B cell (primary cell): ENCODE results near the gene OR10G7. TPM values are rescaled to one million over a fixed set of nuclear protein-coding genes. Genes with fewer than 3 reads are reported as not detected.

Source experiments
- ATAC-seq: fragments of 200-7000 bp; cut with Tn5 transposase; one replicate; pipeline ENCODE4 v1.10.0; 2021; ENCODE audit warnings: low read depth, mild to moderate bottlenecking, moderate number of reproducible peaks, moderate library complexity
- CTCF ChIA-PET: fragments of 350-600 bp; sonication (Branson Sonifier 250); formaldehyde crosslinking; loops from one replicate; lab custom pipeline; 2021; ENCODE audit warnings: antibody characterized with exemption, inconsistent platforms; lab: Charles Lee
- POLR2A ChIA-PET: fragments of 350-600 bp; sonication (Branson Sonifier 250); formaldehyde crosslinking; loops from one replicate; lab custom pipeline; 2021; ENCODE audit warnings: antibody characterized with exemption; lab: Charles Lee
- DNase-seq: peaks from one replicate; pipeline ENCODE4 v3.0.0; 2013
- H2AFZ ChIP-seq: 2 replicates; pipeline ENCODE4 v1.6.1; 2012; ENCODE audit warnings: mild to moderate bottlenecking, low read depth, low read length; ENCODE audit not compliant: insufficient read depth, poor library complexity, severe bottlenecking
- H3K27ac ChIP-seq, 2 donors: 1 replicate in 1 of 2; 2 replicates in 1 of 2; pipeline ENCODE4 v1.5.1; 2012 to 2013; ENCODE audit warnings: low read length in 2 of 2, mild to moderate bottlenecking in 2 of 2, moderate library complexity in 1 of 2
- H3K27me3 ChIP-seq, 4 experiments: fragments of 200-600 bp in 1 of 4; sonication (generic) in 1 of 4; replicated peaks in 1 of 4; 1 replicate in 2 of 4; 2 replicates in 2 of 4; pipeline versions ENCODE4 v1.6.1 to v1.7.0; 2013 to 2016; ENCODE audit warnings: low read length in 3 of 4, mild to moderate bottlenecking in 2 of 4, mixed read lengths in 1 of 4, moderate library complexity in 1 of 4; ENCODE audit not compliant: insufficient read depth in 4 of 4, control insufficient read depth in 3 of 4; ENCODE audit errors: control extremely low read depth in 1 of 4
- H3K36me3 ChIP-seq, 2 experiments: replicated peaks in 1 of 2; 1 replicate in 1 of 2; 2 replicates in 1 of 2; pipeline versions ENCODE4 v1.6.1 to v1.7.1; 2013; ENCODE audit warnings: low read length in 1 of 2; ENCODE audit not compliant: insufficient read depth in 2 of 2, control insufficient read depth in 1 of 2; ENCODE audit errors: control extremely low read depth in 1 of 2, extremely low read depth in 1 of 2
- H3K4me1 ChIP-seq, 2 donors: fragments of 200-600 bp in 1 of 2; sonication (generic) in 1 of 2; 1 replicate in 1 of 2; 2 replicates in 1 of 2; pipeline versions ENCODE4 v1.5.1 to v1.6.1; 2013 to 2017; ENCODE audit warnings: low read length in 2 of 2; ENCODE audit not compliant: control insufficient read depth in 2 of 2, insufficient read depth in 2 of 2
- H3K4me2 ChIP-seq: replicated peaks from 2 replicates; pipeline ENCODE3; 2012; ENCODE audit warnings: mild to moderate bottlenecking, low read depth, low read length; ENCODE audit not compliant: poor library complexity, severe bottlenecking
- H3K4me3 ChIP-seq, 5 experiments: fragments of 200-600 bp in 1 of 5; sonication (generic) in 1 of 5; 1 replicate in 3 of 5; 2 replicates in 2 of 5; pipeline versions ENCODE4 v1.5.1 to v1.7.0; 2011 to 2016; ENCODE audit warnings: low read length in 4 of 5, mild to moderate bottlenecking in 4 of 5, low read depth in 2 of 5, control low read depth in 1 of 5, moderate library complexity in 1 of 5; ENCODE audit not compliant: insufficient read depth in 1 of 5; ENCODE audit errors: control extremely low read depth in 1 of 5, extremely low read depth in 1 of 5
- H3K79me2 ChIP-seq: fragments of 200-600 bp; sonication (generic); one replicate; pipeline ENCODE4 v1.6.0; 2016; ENCODE audit warnings: low read length; ENCODE audit not compliant: control insufficient read depth, insufficient read depth
- H3K9ac ChIP-seq: fragments of 200-600 bp; sonication (generic); 2 replicates; pipeline ENCODE4 v1.6.1; 2017; ENCODE audit warnings: mild to moderate bottlenecking, low read length, moderate library complexity
- H3K9me3 ChIP-seq, 3 donors: one replicate each; pipeline versions ENCODE4 v1.6.1 to v1.7.1; 2013; ENCODE audit warnings: low read length in 2 of 3; ENCODE audit not compliant: control insufficient read depth in 2 of 3, insufficient read depth in 1 of 3; ENCODE audit errors: control extremely low read depth in 1 of 3
- H4K20me1 ChIP-seq: 2 replicates; pipeline ENCODE4 v1.6.0; 2012; ENCODE audit warnings: mild to moderate bottlenecking, low read length; ENCODE audit not compliant: insufficient read depth, control insufficient read depth, poor library complexity, severe bottlenecking
- H3K27ac Mint-ChIP-seq: one replicate; pipeline ENCODE4 v1.8.0; 2021; ENCODE audit warnings: mixed read lengths
- H3K27me3 Mint-ChIP-seq: one replicate; pipeline ENCODE4 v1.8.0; 2021; ENCODE audit warnings: mixed read lengths
- H3K4me1 Mint-ChIP-seq: one replicate; pipeline ENCODE4 v1.8.0; 2021; ENCODE audit warnings: mixed read lengths
- H3K4me3 Mint-ChIP-seq: one replicate; pipeline ENCODE4 v1.8.0; 2021; ENCODE audit warnings: mixed read lengths
- H3K9me3 Mint-ChIP-seq: one replicate; pipeline ENCODE4 v1.8.0; 2022; ENCODE audit warnings: mixed read lengths; ENCODE audit not compliant: insufficient read depth
- EZH2 ChIP-seq: IDR thresholded peaks from 2 replicates; pipeline ENCODE4 v1.6.1; 2012; ENCODE audit warnings: borderline replicate concordance, low read depth, mild to moderate bottlenecking, moderate library complexity, low read length; ENCODE audit not compliant: insufficient read depth, poor library complexity, severe bottlenecking
- WGBS: methylation state at CpG from one replicate; pipeline ENCODE4 v1.1.5; 2013; ENCODE audit warnings: missing lambda C conversion rate; ENCODE audit not compliant: insufficient coverage; 5-methylcytosine and 5-hydroxymethylcytosine counted together
- intact Hi-C: fragments of 100-400 bp; cut with micrococcal nuclease; formaldehyde crosslinking; loops from one replicate; pipeline ENCODE4 v1.10.0; 2022
- polyA plus RNA-seq: library from polyadenylated mRNA; depleted of rRNA; stranded (reverse); fragments of >200 nt; gene quantifications from 2 replicates; pipeline ENCODE4 v1.2.3, GENCODE V29; 2012
- total RNA-seq, 2 donors: library from RNA; stranded (reverse); fragments of 120-200 nt in 1 of 2; gene quantifications; 1 replicate in 1 of 2; 2 replicates in 1 of 2; pipeline versions ENCODE4 v1.2.3 to v1.2.4, GENCODE V29; 2013 to 2022
- TF ChIP-seq, protein P1 (sequence below): fragments of 200-600 bp; IDR thresholded peaks from one replicate; pipeline ENCODE4 v1.8.0; 2022; ENCODE audit warnings: antibody characterized with exemption, mild to moderate bottlenecking

The OR10G7 gene
- total and polyA plus RNA-seq, 2 donors (not counting 1 experiment from before 2014, with no cell fraction given): not detected

DNA sequence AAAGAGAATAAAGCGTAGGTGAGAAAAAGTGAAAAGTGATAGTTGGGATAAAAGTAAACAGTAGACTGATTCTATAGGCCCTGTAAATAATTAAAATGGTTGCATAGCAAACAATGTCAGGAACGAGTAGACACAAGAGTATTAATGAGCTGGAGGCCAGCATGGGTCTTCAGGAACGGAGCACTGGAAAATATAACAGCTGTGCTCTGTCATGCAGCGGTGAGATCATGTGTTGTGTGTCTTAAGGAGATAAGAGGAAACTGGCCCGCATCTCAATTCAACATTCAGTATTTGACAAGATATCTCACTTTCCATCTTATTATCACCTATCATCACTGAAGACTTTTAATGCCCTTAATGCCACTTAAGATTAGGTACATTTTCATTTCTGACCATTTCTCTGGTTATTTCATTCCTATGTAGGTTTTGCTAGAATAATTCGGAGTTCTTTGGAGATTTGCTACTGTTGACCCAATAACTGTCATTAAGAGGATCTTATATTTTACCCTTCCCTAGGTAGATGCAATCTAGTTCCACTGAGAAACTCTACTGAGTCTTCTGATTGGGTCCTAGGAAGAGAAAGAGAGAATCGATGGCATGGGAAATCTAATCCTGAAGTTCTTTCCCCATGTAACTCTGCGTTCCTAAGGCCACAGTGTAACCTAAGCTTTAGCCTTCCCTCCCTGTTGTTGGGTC, 38.7 kb upstream of the OR10G7 start:
- Histone ChIP-seq H3K9me3 (peaks cover 0 to 7% (median 0%) of the 10 kb centered on the region in 3 donors), H3K9ac (no peak overlapping the region), H4K20me1 (no peaks in the 10 kb centered on the region), H3K4me1 (peaks cover 11% of the 10 kb centered on the region in 2 donors), H3K4me3 (no peak overlapping the region), H2AFZ (no peak overlapping the region), H3K4me2 (no peak overlapping the region), H3K79me2 (no peaks in the 10 kb centered on the region), H3K36me3 (no peaks in the 10 kb centered on the region), H3K27me3 (peaks cover 0 to 19% (median 6%) of the 10 kb centered on the region in 4 experiments), H3K27ac (no peak overlapping the region)
- intact Hi-C loops: no loop called here
- POLR2A ChIA-PET: no interaction called here
- TF ChIP-seq, protein P1, sequence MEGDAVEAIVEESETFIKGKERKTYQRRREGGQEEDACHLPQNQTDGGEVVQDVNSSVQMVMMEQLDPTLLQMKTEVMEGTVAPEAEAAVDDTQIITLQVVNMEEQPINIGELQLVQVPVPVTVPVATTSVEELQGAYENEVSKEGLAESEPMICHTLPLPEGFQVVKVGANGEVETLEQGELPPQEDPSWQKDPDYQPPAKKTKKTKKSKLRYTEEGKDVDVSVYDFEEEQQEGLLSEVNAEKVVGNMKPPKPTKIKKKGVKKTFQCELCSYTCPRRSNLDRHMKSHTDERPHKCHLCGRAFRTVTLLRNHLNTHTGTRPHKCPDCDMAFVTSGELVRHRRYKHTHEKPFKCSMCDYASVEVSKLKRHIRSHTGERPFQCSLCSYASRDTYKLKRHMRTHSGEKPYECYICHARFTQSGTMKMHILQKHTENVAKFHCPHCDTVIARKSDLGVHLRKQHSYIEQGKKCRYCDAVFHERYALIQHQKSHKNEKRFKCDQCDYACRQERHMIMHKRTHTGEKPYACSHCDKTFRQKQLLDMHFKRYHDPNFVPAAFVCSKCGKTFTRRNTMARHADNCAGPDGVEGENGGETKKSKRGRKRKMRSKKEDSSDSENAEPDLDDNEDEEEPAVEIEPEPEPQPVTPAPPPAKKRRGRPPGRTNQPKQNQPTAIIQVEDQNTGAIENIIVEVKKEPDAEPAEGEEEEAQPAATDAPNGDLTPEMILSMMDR: no peak
- no peak for TF ChIP-seq EZH2
- 83% methylated on average over 2 of the region's 8 CpGs for WGBS
- H3K4me3 Mint-ChIP-seq: no peak overlapping the region
- no peaks in the 10 kb centered on the region for H3K9me3 Mint-ChIP-seq
- peaks cover 56% of the 10 kb centered on the region for H3K27me3 Mint-ChIP-seq
- H3K4me1 Mint-ChIP-seq: peaks cover 8% of the 10 kb centered on the region
- no peak overlapping the region for H3K27ac Mint-ChIP-seq
- CTCF ChIA-PET: interaction anchor here (1.0 to 1.4 kb wide), 2 partner anchors 8 to 10 kb away, joined by 3 to 4 read pairs; no protein-coding TSS in a partner anchor
- no peak for DNase-seq
- no peak for ATAC-seq

DNA sequence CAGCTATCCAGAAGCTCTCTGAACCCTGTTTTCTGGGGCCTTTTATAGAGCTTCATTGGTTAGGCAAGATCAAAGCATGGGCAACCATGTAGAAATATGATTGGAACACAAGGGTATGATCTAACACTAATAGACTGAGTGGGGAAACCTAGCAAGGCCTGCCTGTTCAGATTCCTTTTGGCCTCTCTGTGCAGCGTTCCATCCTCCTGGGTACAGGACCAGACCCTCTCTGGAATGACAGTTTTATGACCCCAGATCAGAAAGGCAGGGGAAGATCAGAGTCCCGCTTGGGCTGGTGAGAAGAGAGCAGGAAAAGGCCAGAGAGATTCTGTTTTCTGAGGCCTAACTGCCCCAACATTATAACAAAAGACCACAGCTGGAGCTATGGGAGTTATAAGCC, 37.5 kb upstream of the OR10G7 start:
- intact Hi-C loops: no loop called here
- whole genome bisulfite sequencing: 86% methylated on average over 2 of the region's 2 CpGs
- ATAC-seq (no peak), DNase-seq (no peak)
- Histone ChIP-seq H3K4me3 (no peak overlapping the region), H3K9ac (no peak overlapping the region), H3K79me2 (no peaks in the 10 kb centered on the region), H3K36me3 (no peaks in the 10 kb centered on the region), H2AFZ (no peak overlapping the region), H3K9me3 (peaks cover 0 to 7% (median 0%) of the 10 kb centered on the region in 3 donors), H3K4me1 (peaks cover 11% of the 10 kb centered on the region in 2 donors), H3K4me2 (no peak overlapping the region), H3K27me3 (peaks cover 0 to 19% (median 6%) of the 10 kb centered on the region in 4 experiments), H3K27ac (no peak overlapping the region), H4K20me1 (no peaks in the 10 kb centered on the region)
- TF ChIP-seq EZH2: no peak
- TF ChIP-seq, protein P1: no peak
- Mint-ChIP-seq H3K27ac (no peak overlapping the region), H3K9me3 (no peaks in the 10 kb centered on the region), H3K4me3 (no peak overlapping the region), H3K27me3 (peaks cover 50% of the 10 kb centered on the region), H3K4me1 (peaks cover 8% of the 10 kb centered on the region)
- ChIA-PET CTCF (no interaction called here), POLR2A (no interaction called here)
